Activated CD4-positive, CD25-positive, alpha-beta regulatory T cell treated with anti-CD3 and anti-CD28 coated beads, Interleukin-2, amount 50 U/mL, for 24 hours (primary cell): ENCODE results near the gene ADARB1.
A peak's percentile ranks its signal among the peaks of the same experiment; 100 is the strongest.
"Not testable (repeated sequence)": the region's sequence is repeated elsewhere in the genome, so short reads cannot be mapped to it uniquely, and the experiment has no call there.

Source experiments
- ATAC-seq, 2 donors: fragments of 150-1000 bp; cut with Tn5 transposase; one replicate each; pipeline ENCODE4 v1.10.0; 2021; ENCODE audit warnings: mild to moderate bottlenecking in 1 of 2, moderate library complexity in 1 of 2

ADARB1 gene

GRCh38 chr21:45120975-45121374, 46.6 kb downstream of the ADARB1 start:
- ATAC-seq = no peak

- no peak for ATAC-seq
These were observed 47.6 kb downstream of the ADARB1 start for GRCh38 chr21:45122030-45122429.

DNA sequence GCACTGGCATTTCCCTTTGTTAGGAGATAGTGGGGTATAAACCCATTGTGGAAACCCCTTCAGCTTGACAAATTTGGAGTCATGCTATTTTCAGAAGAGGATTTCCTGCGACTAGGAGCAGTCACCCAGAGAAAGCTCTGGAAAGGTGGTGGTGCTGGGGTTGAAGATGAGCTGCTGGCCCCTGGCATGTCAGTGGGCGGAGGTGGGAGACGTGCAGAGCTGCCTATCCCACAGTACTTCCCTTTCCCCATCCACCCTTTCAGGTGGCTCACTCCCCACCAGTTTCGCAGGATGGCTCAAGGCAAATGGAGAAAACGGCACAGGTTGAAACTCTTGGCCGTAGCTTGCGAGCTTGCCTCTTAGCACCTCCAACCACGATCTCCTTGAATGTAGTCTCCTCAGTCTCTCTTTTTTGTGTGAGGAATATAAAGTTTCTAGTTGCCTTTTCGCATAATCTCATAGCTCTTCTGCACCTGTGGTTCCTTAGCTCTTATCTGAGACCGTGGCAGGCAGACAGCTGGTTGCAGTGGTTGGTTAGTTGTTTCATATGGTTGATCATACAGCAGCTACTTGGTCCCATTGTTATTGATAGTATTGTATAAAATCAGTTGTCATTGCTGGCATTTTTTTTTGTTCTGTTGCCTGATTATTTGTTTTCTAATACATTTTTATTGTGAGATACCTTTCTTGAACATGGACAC, 48.2 kb downstream of the ADARB1 start:
- no peak for ATAC-seq

GRCh38 chr21:45123440-45123839, 49.1 kb downstream of the ADARB1 start:
- no peak for ATAC-seq

DNA sequence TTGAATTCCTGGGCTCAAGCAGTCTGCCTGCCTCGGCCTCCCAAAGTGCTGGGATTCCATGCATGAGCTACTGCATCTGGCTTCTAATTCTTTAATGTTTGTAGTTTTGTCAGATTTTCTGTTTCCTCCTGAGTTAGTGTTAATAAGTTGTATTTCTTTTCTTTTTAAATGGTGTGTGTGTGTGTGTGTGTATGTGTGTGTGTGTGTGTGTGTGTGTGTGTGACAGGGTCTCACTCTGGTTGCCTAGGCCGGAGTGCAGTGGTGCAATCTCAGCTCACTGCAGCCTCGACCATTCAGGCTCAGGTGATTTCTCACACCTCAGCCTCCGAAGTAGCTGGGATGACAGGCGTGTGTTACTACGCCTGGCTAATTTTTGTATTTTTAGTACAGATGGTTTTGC, 50.2 kb downstream of the ADARB1 start:
- no peak for ATAC-seq

DNA sequence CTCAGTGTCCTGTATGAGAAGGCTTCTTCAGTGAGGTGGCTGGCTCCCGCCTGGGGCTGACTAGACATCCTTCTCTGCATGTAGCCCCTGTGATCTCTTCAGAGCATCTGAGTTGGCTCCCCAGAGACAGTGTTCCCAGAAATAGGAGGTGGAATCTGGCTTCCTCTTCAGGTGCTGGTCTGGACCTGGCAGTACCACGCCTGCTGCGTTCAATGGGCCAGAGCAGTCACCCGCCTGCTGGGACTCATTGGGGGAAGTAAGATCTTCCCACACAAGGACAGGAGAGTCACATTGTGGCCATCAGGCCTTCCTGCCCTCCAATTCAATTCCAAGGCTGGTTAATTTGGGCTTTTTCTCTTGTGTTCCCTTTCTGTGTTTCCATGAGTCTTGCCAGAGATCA, 51.0 kb downstream of the ADARB1 start:
- ATAC-seq = no peak

GRCh38 chr21:45126204-45126626, 51.8 kb downstream of the ADARB1 start:
- ATAC-seq = no peak

DNA sequence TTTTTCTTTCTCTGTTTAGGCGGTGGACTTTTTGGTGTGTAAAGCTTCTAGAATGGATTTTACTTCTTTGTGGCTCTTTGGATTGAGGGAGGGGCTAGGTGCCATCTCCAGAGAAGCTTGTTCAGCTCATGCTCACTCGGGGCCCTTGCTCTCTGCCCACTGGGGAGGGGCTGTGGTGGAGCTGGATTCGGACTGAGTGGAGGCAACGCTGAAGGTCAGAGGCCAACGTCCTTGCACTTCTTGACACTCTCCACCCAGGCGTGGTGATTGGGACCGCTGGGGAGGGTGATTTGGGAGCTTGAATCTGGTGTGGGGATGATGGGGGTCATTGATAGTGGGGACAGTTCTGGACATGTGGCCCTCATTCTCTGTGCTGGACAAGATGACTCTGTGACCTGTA, 52.6 kb downstream of the ADARB1 start:
- no peak for ATAC-seq

- no peak for ATAC-seq
These were observed 53.6 kb downstream of the ADARB1 start for GRCh38 chr21:45127937-45128336.

DNA sequence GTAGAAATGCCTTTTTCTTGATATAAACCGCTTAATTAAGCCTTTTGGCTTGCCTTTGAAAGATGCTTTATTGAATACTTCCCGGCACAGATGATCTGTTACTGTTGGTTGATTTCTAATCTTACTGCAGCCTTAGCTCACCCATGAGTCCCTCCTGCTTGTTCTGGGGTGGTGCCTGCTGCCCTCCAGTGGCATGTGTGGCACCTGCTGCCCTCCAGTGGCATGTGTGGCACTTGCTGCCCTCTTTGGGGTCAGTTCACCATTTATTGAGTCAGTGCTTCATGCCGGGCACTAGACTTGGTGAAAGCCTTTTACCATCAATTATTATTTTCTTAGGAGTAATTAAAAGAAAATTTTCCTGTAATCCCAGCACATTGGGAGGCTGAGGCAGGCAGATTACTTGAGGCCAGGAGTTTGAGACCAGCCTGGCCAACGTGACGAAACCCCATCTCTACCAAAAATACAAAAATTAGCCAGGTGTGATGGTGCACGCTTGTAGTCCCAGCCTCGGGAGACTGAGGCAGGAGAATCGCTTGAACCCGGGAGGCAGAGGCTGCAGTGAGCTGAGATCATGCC, 54.3 kb downstream of the ADARB1 start:
- peak; percentile 87 to 94 for ATAC-seq

DNA sequence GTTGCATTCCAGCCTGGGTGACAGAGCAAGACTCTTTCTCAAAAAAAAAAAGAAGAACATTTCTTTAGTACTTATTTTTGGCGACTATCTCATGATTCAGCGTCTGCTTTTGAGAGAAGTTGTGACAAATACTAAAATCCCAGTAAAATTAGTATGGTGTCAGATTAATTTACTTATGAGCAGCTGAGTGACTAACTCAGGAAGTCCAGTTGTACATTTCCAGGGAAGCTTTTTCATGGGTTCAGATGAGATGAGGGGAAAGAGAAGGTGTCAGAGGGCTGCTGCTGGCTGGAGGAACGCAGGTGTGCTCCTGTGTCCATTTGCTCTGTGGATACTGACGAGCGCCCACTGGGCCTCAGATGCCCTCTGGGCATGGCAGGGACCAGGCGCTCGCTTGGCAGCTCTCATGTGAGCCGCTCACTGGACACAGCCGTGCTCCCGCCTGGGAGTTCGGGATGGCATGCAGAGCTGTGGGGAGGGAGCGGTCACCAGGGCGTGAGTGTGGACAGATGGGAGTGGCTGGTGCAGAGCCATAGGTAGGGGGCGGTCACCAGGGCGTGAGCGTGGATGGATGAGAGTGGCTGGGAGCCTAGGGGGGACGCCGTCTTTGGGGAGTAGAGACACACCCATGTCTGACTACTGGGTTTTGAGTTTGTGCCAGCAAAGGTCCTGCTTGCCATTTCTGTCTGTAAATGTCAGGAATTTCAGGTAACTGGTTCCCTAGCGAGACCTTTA, 55.0 kb downstream of the ADARB1 start:
- no peak for ATAC-seq

GRCh38 chr21:45130324-45130774, 56.0 kb downstream of the ADARB1 start:
- ATAC-seq = peak; percentile 53 to 63

- no peak for ATAC-seq
These were observed 57.2 kb downstream of the ADARB1 start for GRCh38 chr21:45131537-45131999.

DNA sequence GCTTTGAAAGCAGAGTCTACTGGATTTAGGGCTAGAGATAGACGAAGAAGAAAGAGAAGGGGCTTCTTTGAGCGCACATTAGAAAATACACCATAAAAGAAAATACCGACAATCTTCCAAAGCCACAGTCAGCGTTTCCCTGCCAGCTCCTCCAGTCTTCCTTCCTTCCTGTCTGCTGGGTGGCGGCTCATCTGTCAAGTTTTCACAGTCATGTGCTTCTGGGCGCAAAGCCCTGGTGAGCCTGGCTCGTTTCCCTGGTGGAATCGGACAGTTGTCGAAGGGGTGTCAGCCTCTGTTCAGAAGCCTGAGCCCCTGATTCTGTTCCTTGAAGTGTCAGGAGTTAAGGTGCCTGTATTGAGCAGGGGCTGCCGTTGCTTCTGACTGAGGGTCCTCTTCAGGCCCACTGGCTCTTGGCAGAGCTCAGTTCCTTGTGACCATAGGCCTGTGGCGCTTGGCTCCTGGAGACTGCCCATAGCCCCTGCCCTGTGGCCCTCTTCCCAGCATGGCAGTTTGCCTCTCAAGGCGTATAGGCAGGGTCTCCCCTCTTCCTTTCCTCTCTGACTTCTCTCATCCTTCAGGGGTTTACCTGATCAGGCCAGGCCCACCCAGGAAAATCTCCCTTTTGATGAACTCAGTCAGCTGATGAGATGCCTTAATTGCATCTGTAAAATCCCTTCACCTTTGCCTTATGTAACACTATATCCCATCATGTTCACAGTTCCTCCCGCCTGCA, 58.6 kb downstream of the ADARB1 start:
- ATAC-seq = no peak

DNA sequence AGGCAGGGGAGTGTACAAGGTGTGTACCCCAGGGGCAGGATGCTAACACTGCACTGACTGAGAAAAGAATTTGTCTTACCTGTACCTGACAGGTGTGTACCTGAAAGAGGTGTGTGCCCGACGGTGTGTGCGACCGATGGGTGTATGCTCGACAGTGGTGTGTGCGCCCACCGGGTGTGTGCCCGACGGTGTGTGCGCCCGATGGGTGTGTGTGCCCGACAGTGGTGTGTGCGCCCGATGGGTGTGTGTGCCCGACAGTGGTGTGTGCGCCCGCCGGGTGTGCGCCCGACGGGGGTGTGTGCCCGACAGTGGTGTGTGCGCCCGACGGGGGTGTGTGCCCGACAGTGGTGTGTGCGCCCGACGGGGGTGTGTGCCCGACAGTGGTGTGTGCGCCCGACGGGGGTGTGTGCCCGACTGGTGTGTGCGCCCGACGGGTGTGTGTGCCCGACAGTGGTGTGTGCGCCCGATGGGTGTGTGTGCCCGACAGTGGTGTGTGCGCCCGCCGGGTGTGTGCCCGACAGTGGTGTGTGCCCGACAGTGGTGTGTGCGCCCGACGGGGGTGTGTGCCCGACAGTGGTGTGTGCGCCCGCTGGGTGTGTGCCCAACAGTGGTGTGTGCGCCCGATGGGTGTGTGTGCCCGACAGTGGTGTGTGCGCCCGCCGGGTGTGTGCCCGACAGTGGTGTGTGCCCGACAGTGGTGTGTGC, 59.3 kb downstream of the ADARB1 start:
- ATAC-seq = not testable (repeated sequence)

GRCh38 chr21:45134279-45135076, 60.1 kb downstream of the ADARB1 start:
- no peak for ATAC-seq

DNA sequence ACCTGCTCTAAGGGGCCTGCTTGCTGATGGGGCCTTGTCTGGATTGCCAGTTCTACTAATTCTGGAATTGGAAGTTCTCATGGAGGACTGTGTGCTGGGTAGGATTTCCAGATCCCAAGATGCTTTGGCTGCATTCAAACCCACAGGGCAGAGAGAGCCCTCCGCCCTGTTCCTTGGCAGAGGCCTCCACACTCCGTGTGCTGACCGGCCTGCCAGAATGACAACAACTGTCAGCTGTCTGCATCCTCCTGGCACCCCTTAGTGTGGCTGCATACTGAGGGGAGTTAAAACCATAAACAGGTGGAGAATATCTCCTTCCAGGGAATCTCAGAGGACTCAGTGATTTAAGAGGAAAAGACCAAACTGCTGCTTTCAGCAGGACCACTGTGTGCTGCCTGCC, 60.7 kb downstream of the ADARB1 start:
- no peak for ATAC-seq

GRCh38 chr21:45135868-45136267, 61.5 kb downstream of the ADARB1 start:
- no peak for ATAC-seq

DNA sequence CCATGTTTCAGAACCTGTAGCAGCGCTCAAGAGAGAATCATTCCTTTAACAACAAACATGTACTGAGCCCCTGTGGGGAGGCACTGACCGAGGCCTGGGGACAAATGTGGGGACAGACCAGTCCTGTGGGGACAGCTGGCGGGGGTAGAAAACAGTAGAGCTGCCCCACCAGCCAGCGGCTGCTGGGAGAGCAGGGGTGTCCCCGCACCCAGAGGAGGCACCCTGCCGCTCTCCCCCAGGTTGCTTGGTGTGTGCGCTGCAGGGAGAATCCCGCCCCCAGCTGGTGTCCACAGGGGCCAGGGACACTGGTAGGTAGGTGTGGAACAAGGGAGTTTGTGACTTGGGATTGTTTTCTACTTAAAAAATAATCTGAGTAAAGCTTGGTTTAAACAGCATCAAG, 62.1 kb downstream of the ADARB1 start:
- ATAC-seq = no peak

GRCh38 chr21:45136927-45137611, 62.7 kb downstream of the ADARB1 start:
- ATAC-seq = peak; percentile 56

- no peak for ATAC-seq
These were observed 63.2 kb downstream of the ADARB1 start for GRCh38 chr21:45137612-45137937.
